Smooth muscle cell (in vitro differentiated cells): ENCODE results near the gene ERBB3. TPM values are rescaled to one million over a fixed set of nuclear protein-coding genes. Genes with fewer than 3 reads are reported as not detected.
A peak's percentile ranks its signal among the peaks of the same experiment; 100 is the strongest.

Experiments used
- DNase-seq: peaks from one replicate; lab custom pipeline; 2025; ENCODE audit not compliant: unreplicated experiment; lab: John Stamatoyannopoulos, UW
- H2AFZ ChIP-seq: fragments of 200-600 bp; sonication (generic); 2 replicates; pipeline ENCODE4 v1.6.0; 2016; ENCODE audit warnings: antibody characterized with exemption, low read depth, mild to moderate bottlenecking
- H3F3A ChIP-seq: fragments of 200-600 bp; sonication (generic); 2 replicates; pipeline ENCODE4 v1.6.0; 2017; ENCODE audit warnings: antibody characterized with exemption, low read depth
- H3K27ac ChIP-seq: fragments of 200-600 bp; sonication (generic); 2 replicates; pipeline ENCODE4 v1.5.1; 2016; ENCODE audit warnings: low read depth, mild to moderate bottlenecking
- H3K27me3 ChIP-seq: fragments of 200-600 bp; sonication (generic); 2 replicates; pipeline ENCODE4 v1.6.1; 2016; ENCODE audit warnings: low read depth, mild to moderate bottlenecking
- H3K36me3 ChIP-seq: fragments of 200-600 bp; sonication (generic); 2 replicates; pipeline ENCODE4 v1.5.1; 2016; ENCODE audit warnings: low read depth
- H3K4me1 ChIP-seq: fragments of 200-600 bp; sonication (generic); 2 replicates; pipeline ENCODE4 v1.5.1; 2016; ENCODE audit warnings: low read depth
- H3K4me2 ChIP-seq: fragments of 200-600 bp; sonication (generic); 2 replicates; pipeline ENCODE4 v1.6.0; 2016; ENCODE audit warnings: mild to moderate bottlenecking
- H3K4me3 ChIP-seq: fragments of 200-600 bp; sonication (generic); 2 replicates; pipeline ENCODE4 v1.5.1; 2016; ENCODE audit warnings: mild to moderate bottlenecking
- H3K79me2 ChIP-seq: fragments of 200-600 bp; sonication (generic); 2 replicates; pipeline ENCODE4 v1.6.0; 2016; ENCODE audit warnings: low read depth, mild to moderate bottlenecking
- H3K9ac ChIP-seq: fragments of 200-600 bp; sonication (generic); 2 replicates; pipeline ENCODE4 v1.6.0; 2016; ENCODE audit warnings: low read depth
- H3K9me3 ChIP-seq: fragments of 200-600 bp; sonication (generic); replicated peaks from 2 replicates; pipeline ENCODE4 v1.5.1; 2016; ENCODE audit warnings: low read depth
- H4K20me1 ChIP-seq: fragments of 200-600 bp; sonication (generic); 2 replicates; pipeline ENCODE4 v1.6.0; 2016; ENCODE audit warnings: low read depth
- CTCF ChIP-seq: fragments of 200-600 bp; sonication (generic); IDR thresholded peaks from 2 replicates; pipeline ENCODE4 v1.5.1; 2017; ENCODE audit warnings: borderline replicate concordance, mild to moderate bottlenecking, antibody characterized with exemption; ENCODE audit not compliant: insufficient read depth, poor library complexity, severe bottlenecking
- WGBS: methylation state at CpG from one replicate; pipeline ENCODE4 v1.1.7; 2016; ENCODE audit warnings: low lambda C conversion rate; 5-methylcytosine and 5-hydroxymethylcytosine counted together
- polyA plus RNA-seq: library from polyadenylated mRNA; unstranded; fragments of >200 nt; fragmentation: Nextera tagmentation; extraction: Ambion mirVana; gene quantifications from 2 replicates; pipeline ENCODE4 v1.2.1, GENCODE V29; 2016
- total RNA-seq: library from RNA; depleted of rRNA; stranded (reverse); fragments of >200 nt; gene quantifications from 2 replicates; pipeline ENCODE4 v1.2.3, GENCODE V29; 2014

ERBB3 gene
- total and polyA plus RNA-seq, 2 experiments from 2014 or later = 1.2 to 9.2 TPM

- Histone ChIP-seq H3K9me3 (no peaks in the 10 kb centered on the region), H3K4me1 (peaks cover 5% of the 10 kb centered on the region), H3K4me3 (no peak overlapping the region), H3K36me3 (no peaks in the 10 kb centered on the region), H3K27me3 (no peaks in the 10 kb centered on the region), H3F3A (peaks cover 6% of the 10 kb centered on the region), H4K20me1 (no peaks in the 10 kb centered on the region), H3K79me2 (no peaks in the 10 kb centered on the region), H2AFZ (no peak overlapping the region), H3K4me2 (no peak overlapping the region), H3K27ac (no peak overlapping the region), H3K9ac (no peak overlapping the region)
- 89% methylated on average over 13 of the region's 13 CpGs for WGBS
- DNase-seq = no peak
- no peak for TF ChIP-seq CTCF
Observed at GRCh38 chr12:56146492-56147460, 66.8 kb downstream of the ERBB3 start.

GRCh38 chr12:56150563-56150962 lies 70.6 kb downstream of the ERBB3 start:
- H3K27ac ChIP-seq = no peak overlapping the region
- peaks cover 6% of the 10 kb centered on the region for H3F3A ChIP-seq
- no peak overlapping the region for H3K9ac ChIP-seq
- TF ChIP-seq CTCF = no peak
- no peak overlapping the region for H3K4me3 ChIP-seq
- H4K20me1 ChIP-seq = no peaks in the 10 kb centered on the region
- H3K4me2 ChIP-seq = no peak overlapping the region
- no peaks in the 10 kb centered on the region for H3K36me3 ChIP-seq
- 84% methylated on average over 3 of the region's 3 CpGs for WGBS
- no peak for DNase-seq
- H3K4me1 ChIP-seq = peaks cover 11% of the 10 kb centered on the region
- no peaks in the 10 kb centered on the region for H3K27me3 ChIP-seq
- H3K9me3 ChIP-seq = no peaks in the 10 kb centered on the region
- H2AFZ ChIP-seq = no peak overlapping the region
- H3K79me2 ChIP-seq = peaks cover 10% of the 10 kb centered on the region

DNA sequence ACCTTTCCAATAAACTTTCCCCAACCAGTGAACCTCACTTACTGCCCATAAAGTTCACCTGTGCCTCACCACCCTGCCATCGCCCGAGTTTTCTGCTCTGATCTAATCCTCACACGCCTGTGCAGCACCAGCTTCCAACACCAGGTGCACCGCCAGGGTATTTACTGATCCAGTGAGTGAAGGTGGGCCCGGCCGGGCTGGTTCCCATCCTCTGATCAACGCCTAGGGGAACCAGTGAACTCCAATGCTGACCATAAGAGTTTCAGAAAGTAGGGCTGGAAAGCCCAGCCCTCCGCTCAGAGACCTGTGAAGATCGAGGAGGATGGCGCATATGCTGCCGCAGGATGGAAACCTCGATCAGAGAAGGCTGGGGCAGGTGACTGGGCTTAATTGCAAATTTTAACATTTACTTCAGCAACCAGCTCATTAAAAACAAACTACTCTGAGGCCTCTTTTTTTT lies 71.7 kb downstream of the ERBB3 start:
- Histone ChIP-seq H2AFZ (peak overlapping the region; percentile 75), H3K9me3 (no peaks in the 10 kb centered on the region), H3K27ac (peak overlapping the region; percentile 65), H3K4me1 (peaks cover 12% of the 10 kb centered on the region), H3K9ac (peak overlapping the region; percentile 67), H3K4me2 (peak overlapping the region; percentile 93), H3F3A (peaks cover 6% of the 10 kb centered on the region), H3K36me3 (no peaks in the 10 kb centered on the region), H4K20me1 (no peaks in the 10 kb centered on the region), H3K79me2 (peaks cover 10% of the 10 kb centered on the region), H3K27me3 (no peaks in the 10 kb centered on the region), H3K4me3 (peak overlapping the region; percentile 66)
- peak; percentile 42 for TF ChIP-seq CTCF
- WGBS = 13% methylated on average over 12 of the region's 12 CpGs
- DNase-seq = no peak
